Measurements from ENCODE around the gene TMEM174.

- TF ChIP-seq CTCF (conservative IDR thresholded peaks at IDR 0.05 in 1 of 2, IDR thresholded peaks at IDR 0.05 in 1 of 2; ENCODE audit: low read depth in 1 of 2, low read length in 2 of 2) (no peak), EZH2 (IDR thresholded peaks at IDR 0.05; ENCODE audit: low read length, missing control alignments) (no peak)
These were observed 12.7 kb upstream of the TMEM174 start for GRCh38 chr5:73160239-73160671.
